B cell (primary cell): ENCODE data around the gene UBE2G2.

Experiments
- CTCF ChIP-seq: fragments of 200-600 bp; IDR thresholded peaks from one replicate; pipeline ENCODE4 v1.8.0; 2022; ENCODE audit warnings: antibody characterized with exemption, mild to moderate bottlenecking
- EZH2 ChIP-seq: IDR thresholded peaks from 2 replicates; pipeline ENCODE4 v1.6.1; 2012; ENCODE audit warnings: borderline replicate concordance, low read depth, mild to moderate bottlenecking, moderate library complexity, low read length; ENCODE audit not compliant: insufficient read depth, poor library complexity, severe bottlenecking

GRCh38 chr21:44751799-44752636 is 49.6 kb downstream of the UBE2G2 start:
- TF ChIP-seq CTCF (no peak), EZH2 (no peak)
